Suprapubic skin (tissue), 4 donors: ENCODE data around the gene STPG4. TPM values are rescaled to one million over a fixed set of nuclear protein-coding genes. Genes with fewer than 3 reads are reported as not detected.

Source experiments
- DNase-seq, 2 donors: peaks; one replicate each; pipeline ENCODE4 v3.0.0-alpha.2; 2019; ENCODE audit warnings: low spot score in 2 of 2
- H3K27ac ChIP-seq: fragments of 200-600 bp; sonication (generic); one replicate; pipeline ENCODE4 v1.5.1; 2019
- H3K27me3 ChIP-seq: fragments of 200-600 bp; sonication (generic); one replicate; pipeline ENCODE4 v1.5.1; 2019
- H3K36me3 ChIP-seq: fragments of 200-600 bp; sonication (generic); one replicate; pipeline ENCODE4 v1.5.1; 2019
- H3K4me1 ChIP-seq: fragments of 200-600 bp; sonication (generic); one replicate; pipeline ENCODE4 v1.5.1; 2019
- H3K4me3 ChIP-seq: fragments of 200-600 bp; sonication (generic); one replicate; pipeline ENCODE4 v1.5.1; 2019; ENCODE audit warnings: mild to moderate bottlenecking
- H3K9me3 ChIP-seq: fragments of 200-600 bp; sonication (generic); one replicate; pipeline ENCODE4 v1.5.1; 2019
- EP300 ChIP-seq: sonication (generic); formaldehyde crosslinking; IDR thresholded peaks from one replicate; pipeline ENCODE4 v1.6.1; 2017; ENCODE audit warnings: antibody characterized with exemption
- POLR2A ChIP-seq, 2 donors: fragments of 450-650 bp; IDR thresholded peaks; one replicate each; pipeline ENCODE4 v1.6.1; 2017; ENCODE audit warnings: antibody characterized with exemption in 2 of 2, mild to moderate bottlenecking in 2 of 2, moderate library complexity in 2 of 2
- POLR2AphosphoS5 ChIP-seq, 3 donors: sonication (generic); formaldehyde crosslinking; IDR thresholded peaks; one replicate each; pipeline ENCODE4 v1.6.1; 2017; ENCODE audit warnings: antibody characterized with exemption in 3 of 3
- WGBS: methylation state at CpG from one replicate; pipeline ENCODE4 v1.1.5; 2018; 5-methylcytosine and 5-hydroxymethylcytosine counted together
- total RNA-seq, 4 donors: library from RNA; depleted of rRNA; stranded (reverse); fragments of >200 nt; gene quantifications; one replicate each; pipeline ENCODE4 v1.1.0, GENCODE V29; 2016
- TF ChIP-seq, protein P1 (sequence below), 2 donors: fragments of 200-600 bp in 1 of 2; fragments of 450-650 bp in 1 of 2; sonication (generic) in 1 of 2; IDR thresholded peaks; one replicate each; pipeline ENCODE4 v1.5.1; 2016 to 2019; ENCODE audit warnings: antibody characterized with exemption in 2 of 2, mild to moderate bottlenecking in 1 of 2, moderate library complexity in 1 of 2

The STPG4 gene
- total RNA-seq, 4 donors from 2014 or later = 0.49 to 1.4 (median 0.91) TPM; not detected in 1

- no peaks in the 10 kb centered on the region for H3K9me3 ChIP-seq
- no peak for DNase-seq
- H3K27me3 ChIP-seq = no peaks in the 10 kb centered on the region
- TF ChIP-seq POLR2AphosphoS5 (IDR thresholded peaks at IDR 0.05) (no peak), POLR2A (IDR thresholded peaks at IDR 0.05) (no peak), EP300 (no peak)
- TF ChIP-seq, protein P1, sequence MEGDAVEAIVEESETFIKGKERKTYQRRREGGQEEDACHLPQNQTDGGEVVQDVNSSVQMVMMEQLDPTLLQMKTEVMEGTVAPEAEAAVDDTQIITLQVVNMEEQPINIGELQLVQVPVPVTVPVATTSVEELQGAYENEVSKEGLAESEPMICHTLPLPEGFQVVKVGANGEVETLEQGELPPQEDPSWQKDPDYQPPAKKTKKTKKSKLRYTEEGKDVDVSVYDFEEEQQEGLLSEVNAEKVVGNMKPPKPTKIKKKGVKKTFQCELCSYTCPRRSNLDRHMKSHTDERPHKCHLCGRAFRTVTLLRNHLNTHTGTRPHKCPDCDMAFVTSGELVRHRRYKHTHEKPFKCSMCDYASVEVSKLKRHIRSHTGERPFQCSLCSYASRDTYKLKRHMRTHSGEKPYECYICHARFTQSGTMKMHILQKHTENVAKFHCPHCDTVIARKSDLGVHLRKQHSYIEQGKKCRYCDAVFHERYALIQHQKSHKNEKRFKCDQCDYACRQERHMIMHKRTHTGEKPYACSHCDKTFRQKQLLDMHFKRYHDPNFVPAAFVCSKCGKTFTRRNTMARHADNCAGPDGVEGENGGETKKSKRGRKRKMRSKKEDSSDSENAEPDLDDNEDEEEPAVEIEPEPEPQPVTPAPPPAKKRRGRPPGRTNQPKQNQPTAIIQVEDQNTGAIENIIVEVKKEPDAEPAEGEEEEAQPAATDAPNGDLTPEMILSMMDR (IDR thresholded peaks at IDR 0.05) = no peak
- no peaks in the 10 kb centered on the region for H3K36me3 ChIP-seq
- peak overlapping the region; percentile 51 for H3K27ac ChIP-seq
- H3K4me1 ChIP-seq = peaks cover 63% of the 10 kb centered on the region
- 82% methylated on average over 3 of the region's 3 CpGs for WGBS
- H3K4me3 ChIP-seq = no peak overlapping the region
Measured at GRCh38 chr2:47083485-47083884, 71.6 kb downstream of the STPG4 start.

GRCh38 chr2:47083005-47083404 is 72.1 kb downstream of the STPG4 start:
- no peak for TF ChIP-seq POLR2A (IDR thresholded peaks at IDR 0.05)
- no peak for TF ChIP-seq EP300
- no peak for TF ChIP-seq POLR2AphosphoS5 (IDR thresholded peaks at IDR 0.05)
- TF ChIP-seq, protein P1 (IDR thresholded peaks at IDR 0.05) = no peak
- Histone ChIP-seq H3K36me3 (no peaks in the 10 kb centered on the region), H3K27me3 (no peaks in the 10 kb centered on the region), H3K4me3 (no peak overlapping the region), H3K4me1 (peaks cover 59% of the 10 kb centered on the region), H3K9me3 (no peaks in the 10 kb centered on the region), H3K27ac (no peak overlapping the region)
- 92% methylated on average over 6 of the region's 6 CpGs for WGBS
- no peak for DNase-seq

GRCh38 chr2:47080888-47081301 is 74.2 kb downstream of the STPG4 start:
- Histone ChIP-seq H3K27ac (no peak overlapping the region), H3K36me3 (no peaks in the 10 kb centered on the region), H3K9me3 (no peaks in the 10 kb centered on the region), H3K4me1 (peaks cover 57% of the 10 kb centered on the region), H3K27me3 (no peaks in the 10 kb centered on the region), H3K4me3 (no peak overlapping the region)
- 81% methylated on average over 7 of the region's 7 CpGs for WGBS
- TF ChIP-seq POLR2AphosphoS5 (IDR thresholded peaks at IDR 0.05) (no peak), POLR2A (IDR thresholded peaks at IDR 0.05) (no peak), EP300 (no peak)
- TF ChIP-seq, protein P1 (IDR thresholded peaks at IDR 0.05) = no peak
- no peak for DNase-seq

DNA sequence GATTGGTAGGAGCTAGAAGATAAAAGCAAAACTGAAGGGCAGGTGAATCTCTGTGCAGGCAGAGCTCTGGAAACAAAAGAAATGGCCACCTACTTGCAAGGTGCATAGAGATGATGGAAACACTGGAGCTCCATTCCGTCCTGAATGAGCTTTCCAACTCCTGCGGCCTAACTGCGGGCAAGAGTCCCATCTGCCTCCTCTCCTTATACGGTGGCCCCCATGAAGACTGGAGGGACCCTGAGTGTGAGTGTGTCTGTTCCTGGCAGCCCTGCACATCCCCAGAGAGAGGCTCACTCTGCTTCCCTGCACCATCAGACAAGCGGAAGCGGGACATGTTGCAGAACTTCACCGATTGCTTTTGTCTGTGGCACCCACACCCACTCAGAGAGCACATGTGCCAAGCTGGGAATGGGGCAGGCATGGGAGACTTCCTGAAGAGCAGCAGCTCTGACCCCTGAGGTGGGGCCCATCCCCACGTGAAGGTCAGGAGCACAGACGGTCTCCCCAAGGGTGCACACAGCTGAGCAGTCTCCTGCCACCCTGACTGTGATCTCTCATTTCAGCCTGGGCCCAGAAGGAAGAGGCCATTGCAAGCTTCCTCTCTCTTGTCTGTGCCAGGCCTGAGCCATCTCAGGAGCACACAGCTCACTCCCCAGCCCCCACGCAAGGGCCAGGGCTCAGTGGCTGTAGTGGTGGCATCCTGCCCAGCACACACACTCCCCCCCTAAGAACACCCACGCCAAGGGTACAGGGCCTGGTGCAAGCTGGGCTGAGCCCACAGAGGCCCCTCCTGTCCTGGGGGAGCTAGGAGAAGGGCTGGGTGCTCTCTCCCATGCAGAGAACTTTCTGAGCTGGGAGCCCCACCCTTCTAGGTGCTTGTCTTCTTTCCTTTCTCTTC is 75.3 kb downstream of the STPG4 start:
- Histone ChIP-seq H3K4me1 (peaks cover 48% of the 10 kb centered on the region), H3K4me3 (no peak overlapping the region), H3K36me3 (no peaks in the 10 kb centered on the region), H3K9me3 (no peaks in the 10 kb centered on the region), H3K27me3 (no peaks in the 10 kb centered on the region), H3K27ac (peak overlapping the region; percentile 19)
- DNase-seq = no peak
- TF ChIP-seq POLR2A (IDR thresholded peaks at IDR 0.05) (no peak), POLR2AphosphoS5 (IDR thresholded peaks at IDR 0.05) (no peak), EP300 (no peak)
- TF ChIP-seq, protein P1 (IDR thresholded peaks at IDR 0.05) = no peak
- 41% methylated on average over 6 of the region's 11 CpGs for whole genome bisulfite sequencing
